Pancreas (tissue), 10 donors: Measurements from ENCODE around the gene SLC30A10. TPM values are rescaled to one million over a fixed set of nuclear protein-coding genes. Genes with fewer than 3 reads are reported as not detected.

Experiments
- ATAC-seq, 4 donors: fragments of 200-7000 bp; cut with Tn5 transposase; one replicate each; pipeline versions ENCODE4 v1.8.0 to v1.9.1; 2020; ENCODE audit warnings: mild to moderate bottlenecking in 4 of 4, moderate library complexity in 4 of 4
- DNase-seq, 6 donors: peaks; one replicate each; pipeline ENCODE4 v3.0.0-alpha.2; 2020
- FAIRE-seq: peaks from 2 replicates; lab custom pipeline; 2012; peaks lifted over from hg19 to GRCh38; lab: Jason Lieb, UNC
- H3K27ac ChIP-seq, 4 donors: fragments of 200-600 bp; sonication (generic); 1 replicate in 3 of 4; 2 replicates in 1 of 4; pipeline versions ENCODE4 v1.5.0 to v1.8.0; 2020
- H3K27me3 ChIP-seq, 4 donors: fragments of 200-600 bp; one replicate each; pipeline ENCODE4 v1.8.0; 2021
- H3K36me3 ChIP-seq, 3 donors: fragments of 200-600 bp; sonication (generic) in 1 of 3; one replicate each; pipeline versions ENCODE4 v1.5.0 to v1.8.0; 2020 to 2021
- H3K4me1 ChIP-seq, 3 donors: fragments of 200-600 bp; one replicate each; pipeline ENCODE4 v1.8.0; 2021
- H3K4me3 ChIP-seq, 4 donors: fragments of 200-600 bp; sonication (generic) in 2 of 4; one replicate each; pipeline versions ENCODE4 v1.5.0 to v1.8.0; 2020 to 2021
- H3K9me3 ChIP-seq, 4 donors: fragments of 200-600 bp; one replicate each; pipeline ENCODE4 v1.8.0; 2021
- CTCF ChIP-seq, 4 donors: fragments of 200-600 bp; sonication (generic) in 3 of 4; IDR thresholded peaks; one replicate each; pipeline versions ENCODE4 v1.5.0 to v1.8.0; 2021; ENCODE audit warnings: antibody characterized with exemption in 4 of 4
- WGBS, 2 donors: extraction: QIAGEN DNeasy Blood & Tissue Kit; methylation state at CpG; one replicate each; pipeline ENCODE4 v1.1.7; 2013; 5-methylcytosine and 5-hydroxymethylcytosine counted together
- intact Hi-C, 3 donors: fragments of 100-400 bp; cut with DNase I; formaldehyde crosslinking; loops; one replicate each; pipeline versions ENCODE4 v1.11.1 to v1.14.2; 2022
- polyA plus RNA-seq, 2 donors: library from polyadenylated mRNA; stranded (reverse); fragments of 200-250 nt; gene quantifications; one replicate each; pipeline ENCODE4 v1.2.3, GENCODE V29; 2013
- total RNA-seq, 6 donors: library from RNA; stranded (reverse); fragmentation: NEBNext Ultra II Directional in 4 of 6; extraction: Animal tissue kit (Norgen Biotek cat#: 25700) in 4 of 6; gene quantifications; one replicate each; pipeline versions ENCODE4 v1.2.1 to v1.2.4, GENCODE V29; 2021 to 2023
- donor health status: healthy with polysubstance abuse.
- donor health status: DM: no; HTN: no; CAD: no; lungs with moderate emphysema.
- donor health status: DM: no; HTN: no; CAD: no.
- donor health status: control.
- donor health status: control.
- donor health status: Bipolar disorder and iron deficiency.
- donor health status: DM: yes; HTN: yes; CAD: no.
- donor health status: DM: no; HTN: no; CAD: no.
- donor health status: DM: no; HTN: no; CAD: no.
- donor health status: DM: yes; HTN: yes; CAD: no.

Gene SLC30A10
- total and polyA plus RNA-seq, 8 donors: 0.09 to 0.41 (median 0.11) TPM; not detected in 3

GRCh38 chr1:219905524-219905923 is 22.8 kb downstream of the SLC30A10 start:
- Histone ChIP-seq H3K36me3 (no peaks in the 10 kb centered on the region), H3K4me3 (no peak overlapping the region), H3K4me1 (no peaks in the 10 kb centered on the region), H3K27ac (no peak overlapping the region), H3K9me3 (no peaks in the 10 kb centered on the region), H3K27me3 (no peaks in the 10 kb centered on the region)
- FAIRE-seq: no peak
- WGBS, 2 donors: 72 to 78% methylated on average over 4 of the region's 4 CpGs
- intact Hi-C loops: no loop called here
- no peak for TF ChIP-seq CTCF (IDR thresholded peaks at IDR 0.05)
- no peak for ATAC-seq
- DNase-seq: no peak

- DNase-seq (no peak), ATAC-seq (no peak), FAIRE-seq (no peak)
- no peaks in the 10 kb centered on the region for H3K27me3 ChIP-seq
- no peak overlapping the region for H3K27ac ChIP-seq
- intact Hi-C loops: no loop called here
- no peaks in the 10 kb centered on the region for H3K9me3 ChIP-seq
- H3K4me3 ChIP-seq: no peak overlapping the region
- TF ChIP-seq CTCF (IDR thresholded peaks at IDR 0.05): no peak
- H3K4me1 ChIP-seq: no peaks in the 10 kb centered on the region
- WGBS, 2 donors: 86% methylated on average over 2 of the region's 2 CpGs
- H3K36me3 ChIP-seq: no peaks in the 10 kb centered on the region
These were observed 23.4 kb downstream of the SLC30A10 start for GRCh38 chr1:219904934-219905333.

- no peaks in the 10 kb centered on the region for H3K9me3 ChIP-seq
- no peak overlapping the region for H3K4me3 ChIP-seq
- 83 to 85% methylated on average over 5 of the region's 5 CpGs for WGBS, 2 donors
- no peaks in the 10 kb centered on the region for H3K4me1 ChIP-seq
- FAIRE-seq (no peak), ATAC-seq (no peak), DNase-seq (no peak)
- TF ChIP-seq CTCF (IDR thresholded peaks at IDR 0.05): no peak
- no peaks in the 10 kb centered on the region for H3K27me3 ChIP-seq
- H3K36me3 ChIP-seq: no peaks in the 10 kb centered on the region
- intact Hi-C loops: no loop called here
- no peak overlapping the region for H3K27ac ChIP-seq
These were observed 24.9 kb downstream of the SLC30A10 start for GRCh38 chr1:219903353-219903871.

- intact Hi-C loops: no loop called here
These were observed 25.4 kb downstream of the SLC30A10 start for GRCh38 chr1:219902951-219903350.

More at GRCh38 chr1:219902951-219903350, 25.4 kb downstream of the SLC30A10 start:
- Histone ChIP-seq H3K9me3 (no peaks in the 10 kb centered on the region), H3K27me3 (no peaks in the 10 kb centered on the region), H3K27ac (no peak overlapping the region), H3K36me3 (no peaks in the 10 kb centered on the region), H3K4me1 (no peaks in the 10 kb centered on the region), H3K4me3 (no peak overlapping the region)
- FAIRE-seq (no peak), ATAC-seq (no peak), DNase-seq (no peak)
- TF ChIP-seq CTCF (IDR thresholded peaks at IDR 0.05): no peak
- WGBS, 2 donors: 54 to 66% methylated on average over 4 of the region's 4 CpGs
